ENCODE data around the gene MSRB1. TPM values are rescaled to one million over a fixed set of nuclear protein-coding genes. Genes with fewer than 3 reads are reported as not detected.

Gene MSRB1
- total and polyA plus RNA-seq, 2 donors (not counting 1 experiment from before 2014, with no cell fraction given) = 8.5 to 17.5 TPM

DNA sequence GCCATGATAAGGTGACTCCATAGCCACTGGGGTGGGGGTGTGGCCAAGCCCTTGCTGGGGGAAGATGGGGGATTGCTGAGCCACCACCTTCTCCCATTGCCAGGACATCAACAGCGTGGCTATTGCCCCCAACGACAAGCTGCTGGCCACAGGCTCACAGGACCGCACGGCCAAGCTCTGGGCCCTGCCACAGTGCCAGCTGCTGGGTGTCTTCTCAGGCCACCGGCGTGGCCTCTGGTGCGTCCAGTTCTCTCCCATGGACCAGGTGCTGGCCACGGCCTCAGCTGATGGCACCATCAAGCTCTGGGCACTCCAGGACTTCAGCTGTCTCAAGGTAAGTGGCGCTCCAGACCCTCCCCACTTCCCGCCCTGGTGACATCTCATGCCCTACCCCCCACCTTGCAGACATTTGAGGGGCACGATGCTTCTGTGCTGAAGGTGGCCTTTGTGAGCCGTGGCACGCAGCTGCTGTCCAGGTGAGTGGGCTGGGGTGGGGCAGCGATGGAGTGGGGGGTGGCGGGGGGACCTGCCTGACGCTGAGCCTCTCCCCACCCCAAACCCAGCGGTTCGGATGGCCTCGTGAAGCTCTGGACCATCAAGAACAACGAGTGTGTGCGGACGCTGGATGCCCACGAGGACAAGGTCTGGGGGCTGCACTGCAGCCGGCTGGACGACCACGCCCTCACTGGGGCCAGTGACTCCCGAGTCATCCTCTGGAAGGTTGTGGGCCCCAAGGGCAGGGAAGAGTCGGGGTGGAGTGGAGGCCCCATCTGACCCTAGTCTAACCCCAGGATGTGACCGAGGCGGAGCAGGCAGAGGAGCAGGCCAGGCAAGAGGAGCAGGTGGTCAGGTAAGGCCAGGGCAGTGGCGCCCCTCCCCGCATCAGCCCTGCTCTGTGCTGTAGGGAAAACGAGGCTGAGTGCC, 34.2 kb upstream of the MSRB1 start:
- peaks cover 13% of the 10 kb centered on the region for H3K4me1 Mint-ChIP-seq
- intact Hi-C loops (cut with micrococcal nuclease) = no loop called here
- H3K9me3 Mint-ChIP-seq (ENCODE audit: insufficient read depth) = no peaks in the 10 kb centered on the region
- TF ChIP-seq EZH2 (IDR thresholded peaks at IDR 0.05; ENCODE audit: borderline replicate concordance, insufficient read depth, low read depth, low read length, poor library complexity, severe bottlenecking) = no peak
- TF ChIP-seq, protein P1, sequence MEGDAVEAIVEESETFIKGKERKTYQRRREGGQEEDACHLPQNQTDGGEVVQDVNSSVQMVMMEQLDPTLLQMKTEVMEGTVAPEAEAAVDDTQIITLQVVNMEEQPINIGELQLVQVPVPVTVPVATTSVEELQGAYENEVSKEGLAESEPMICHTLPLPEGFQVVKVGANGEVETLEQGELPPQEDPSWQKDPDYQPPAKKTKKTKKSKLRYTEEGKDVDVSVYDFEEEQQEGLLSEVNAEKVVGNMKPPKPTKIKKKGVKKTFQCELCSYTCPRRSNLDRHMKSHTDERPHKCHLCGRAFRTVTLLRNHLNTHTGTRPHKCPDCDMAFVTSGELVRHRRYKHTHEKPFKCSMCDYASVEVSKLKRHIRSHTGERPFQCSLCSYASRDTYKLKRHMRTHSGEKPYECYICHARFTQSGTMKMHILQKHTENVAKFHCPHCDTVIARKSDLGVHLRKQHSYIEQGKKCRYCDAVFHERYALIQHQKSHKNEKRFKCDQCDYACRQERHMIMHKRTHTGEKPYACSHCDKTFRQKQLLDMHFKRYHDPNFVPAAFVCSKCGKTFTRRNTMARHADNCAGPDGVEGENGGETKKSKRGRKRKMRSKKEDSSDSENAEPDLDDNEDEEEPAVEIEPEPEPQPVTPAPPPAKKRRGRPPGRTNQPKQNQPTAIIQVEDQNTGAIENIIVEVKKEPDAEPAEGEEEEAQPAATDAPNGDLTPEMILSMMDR (IDR thresholded peaks at IDR 0.05) = no peak
- WGBS (ENCODE audit: insufficient coverage) = 97% methylated on average over 33 of the region's 33 CpGs
- Histone ChIP-seq H3K4me3 (ENCODE audit: control extremely low read depth in 1 of 5, extremely low read depth in 1 of 5, insufficient read depth in 1 of 5, low read depth in 2 of 5, low read length in 4 of 5) (no peak overlapping the region), H3K36me3 (replicated peaks in 1 of 2; ENCODE audit: control extremely low read depth in 1 of 2, control insufficient read depth in 1 of 2, extremely low read depth in 1 of 2, insufficient read depth in 2 of 2, low read length in 1 of 2) (peaks cover 0 to 42% of the 10 kb centered on the region in 2 experiments), H3K27ac (ENCODE audit: low read length in 2 of 2) (no peak overlapping the region), H4K20me1 (ENCODE audit: control insufficient read depth, insufficient read depth, low read length, poor library complexity, severe bottlenecking) (peaks cover 48% of the 10 kb centered on the region), H3K4me2 (replicated peaks; ENCODE audit: low read depth, low read length, poor library complexity, severe bottlenecking) (no peak overlapping the region), H2AFZ (ENCODE audit: insufficient read depth, low read depth, low read length, poor library complexity, severe bottlenecking) (no peak overlapping the region), H3K9me3 (ENCODE audit: control extremely low read depth in 1 of 3, control insufficient read depth in 2 of 3, insufficient read depth in 1 of 3, low read length in 2 of 3) (peaks cover 0 to 6% (median 0%) of the 10 kb centered on the region in 3 donors), H3K9ac (ENCODE audit: low read length) (no peak overlapping the region), H3K27me3 (replicated peaks in 1 of 4; ENCODE audit: control extremely low read depth in 1 of 4, control insufficient read depth in 3 of 4, insufficient read depth in 4 of 4, low read length in 3 of 4) (peaks cover 0 to 58% (median 16%) of the 10 kb centered on the region in 4 experiments), H3K79me2 (ENCODE audit: control insufficient read depth, insufficient read depth, low read length) (peaks cover 27% of the 10 kb centered on the region), H3K4me1 (ENCODE audit: control insufficient read depth in 2 of 2, insufficient read depth in 2 of 2, low read length in 2 of 2) (peaks cover 9 to 21% of the 10 kb centered on the region in 2 donors)
- no peak for DNase-seq
- ATAC-seq (ENCODE audit: low read depth) = no peak
- H3K4me3 Mint-ChIP-seq = no peak overlapping the region
- ChIA-PET CTCF (interaction anchor here (1.3 kb wide), 2 partner anchors 27 to 163 kb away, joined by 3 to 4 read pairs; no protein-coding TSS in a partner anchor), POLR2A (interaction anchor here (0.7 to 2.0 kb wide), 4 partner anchors 11 to 14 kb away, joined by 3 to 7 read pairs (median 4); partner anchors contain the start of genes RNF151 and RPS2)
- H3K27ac Mint-ChIP-seq = no peak overlapping the region
- H3K27me3 Mint-ChIP-seq = no peaks in the 10 kb centered on the region

DNA sequence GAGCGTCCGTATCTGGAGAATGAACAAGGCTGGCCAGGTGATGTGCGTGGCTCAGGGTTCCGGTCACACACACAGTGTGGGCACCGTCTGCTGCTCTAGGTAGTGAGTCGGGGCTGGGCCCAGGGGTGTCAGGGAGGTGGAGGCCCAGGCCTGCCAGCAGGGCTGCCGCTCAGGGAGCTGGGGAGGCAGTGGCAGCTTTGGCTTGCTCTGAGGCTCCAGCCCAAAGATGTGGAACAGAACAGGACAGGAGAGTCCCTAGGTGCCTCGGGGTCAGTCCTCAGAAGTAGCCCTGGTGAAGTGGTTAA, 33.2 kb upstream of the MSRB1 start:
- Mint-ChIP-seq H3K4me1 (peaks cover 18% of the 10 kb centered on the region), H3K9me3 (ENCODE audit: insufficient read depth) (no peaks in the 10 kb centered on the region), H3K4me3 (no peak overlapping the region), H3K27me3 (no peaks in the 10 kb centered on the region), H3K27ac (no peak overlapping the region)
- Histone ChIP-seq H2AFZ (ENCODE audit: insufficient read depth, low read depth, low read length, poor library complexity, severe bottlenecking) (no peak overlapping the region), H3K27ac (ENCODE audit: low read length in 2 of 2) (no peak overlapping the region), H3K4me1 (ENCODE audit: control insufficient read depth in 2 of 2, insufficient read depth in 2 of 2, low read length in 2 of 2) (peaks cover 10 to 26% of the 10 kb centered on the region in 2 donors), H3K9me3 (ENCODE audit: control extremely low read depth in 1 of 3, control insufficient read depth in 2 of 3, insufficient read depth in 1 of 3, low read length in 2 of 3) (peaks cover 0 to 6% (median 0%) of the 10 kb centered on the region in 3 donors), H3K9ac (ENCODE audit: low read length) (no peak overlapping the region), H3K4me3 (ENCODE audit: control extremely low read depth in 1 of 5, extremely low read depth in 1 of 5, insufficient read depth in 1 of 5, low read depth in 2 of 5, low read length in 4 of 5) (no peak overlapping the region), H3K4me2 (replicated peaks; ENCODE audit: low read depth, low read length, poor library complexity, severe bottlenecking) (no peak overlapping the region), H4K20me1 (ENCODE audit: control insufficient read depth, insufficient read depth, low read length, poor library complexity, severe bottlenecking) (peaks cover 48% of the 10 kb centered on the region), H3K79me2 (ENCODE audit: control insufficient read depth, insufficient read depth, low read length) (peaks cover 35% of the 10 kb centered on the region), H3K27me3 (replicated peaks in 1 of 4; ENCODE audit: control extremely low read depth in 1 of 4, control insufficient read depth in 3 of 4, insufficient read depth in 4 of 4, low read length in 3 of 4) (peaks cover 0 to 47% (median 11%) of the 10 kb centered on the region in 4 experiments), H3K36me3 (replicated peaks in 1 of 2; ENCODE audit: control extremely low read depth in 1 of 2, control insufficient read depth in 1 of 2, extremely low read depth in 1 of 2, insufficient read depth in 2 of 2, low read length in 1 of 2) (peaks cover 0 to 42% of the 10 kb centered on the region in 2 experiments)
- intact Hi-C loops (cut with micrococcal nuclease) = no loop called here
- DNase-seq (no peak), ATAC-seq (ENCODE audit: low read depth) (no peak)
- ChIA-PET CTCF (no interaction called here), POLR2A (interaction anchor here (1.8 kb wide), 1 partner anchor 12 kb away, joined by 7 read pairs; the partner anchor contains the start of gene RPS2)
- TF ChIP-seq, protein P1 (IDR thresholded peaks at IDR 0.05) = no peak
- no peak for TF ChIP-seq EZH2 (IDR thresholded peaks at IDR 0.05; ENCODE audit: borderline replicate concordance, insufficient read depth, low read depth, low read length, poor library complexity, severe bottlenecking)
- 100% methylated on average over 7 of the region's 8 CpGs for WGBS (ENCODE audit: insufficient coverage)
